Endothelial cell of umbilical vein (primary cell): Measurements from ENCODE around the gene CTBP2. TPM values are rescaled to one million over a fixed set of nuclear protein-coding genes. Genes with fewer than 3 reads are reported as not detected.

Source experiments
- BruUV-seq: library from RNA; stranded (reverse); fragments of 400-500 nt; replicated peaks from 2 replicates; lab custom pipeline; 2021; lab: Mats Ljungman, UMichigan
- CTCF ChIA-PET: fragments of 300-600, 350-600 bp; sonication (Branson Sonifier 250); formaldehyde crosslinking; loops from one replicate; lab custom pipeline; 2021; ENCODE audit warnings: antibody characterized with exemption, inconsistent platforms; lab: Charles Lee
- POLR2A ChIA-PET: fragments of 300-600, 350-600 bp; sonication (Branson Sonifier 250); formaldehyde crosslinking; loops from one replicate; lab custom pipeline; 2021; ENCODE audit warnings: antibody characterized with exemption, inconsistent platforms; lab: Charles Lee
- DNase-seq: peaks from one replicate; pipeline ENCODE4 v3.0.0-alpha.2; 2011; ENCODE audit warnings: low read depth, low spot score
- FAIRE-seq: peaks from 2 replicates; lab custom pipeline; 2011; peaks lifted over from hg19 to GRCh38; lab: Jason Lieb, UNC
- H2AFZ ChIP-seq: 2 replicates; pipeline ENCODE4 v1.6.0; 2012; ENCODE audit warnings: low read depth, low read length, control low read depth, inconsistent platforms
- H3K27ac ChIP-seq: 2 replicates; pipeline ENCODE4 v1.5.1; 2011; ENCODE audit warnings: low read depth, mild to moderate bottlenecking, control low read depth, low read length, moderate library complexity; ENCODE audit not compliant: insufficient read depth
- H3K27me3 ChIP-seq, 2 experiments: 2 replicates each; pipeline versions ENCODE4 v1.6.0 to v1.6.1; 2011; ENCODE audit warnings: low read length in 2 of 2, mixed read lengths in 1 of 2; ENCODE audit not compliant: control insufficient read depth in 2 of 2, insufficient read depth in 2 of 2
- H3K36me3 ChIP-seq, 2 experiments: 2 replicates in 1 of 2; 3 replicates in 1 of 2; pipeline ENCODE4 v1.5.1; 2011; ENCODE audit warnings: low read length in 2 of 2, mild to moderate bottlenecking in 1 of 2, moderate library complexity in 1 of 2; ENCODE audit not compliant: control insufficient read depth in 2 of 2, insufficient read depth in 2 of 2; ENCODE audit errors: extremely low read depth in 1 of 2
- H3K4me1 ChIP-seq: 3 replicates; pipeline ENCODE4 v1.5.1; 2011; ENCODE audit warnings: mild to moderate bottlenecking, low read length; ENCODE audit not compliant: control insufficient read depth, insufficient read depth; ENCODE audit errors: extremely low read depth
- H3K4me2 ChIP-seq: 2 replicates; pipeline ENCODE4 v1.6.1; 2011; ENCODE audit warnings: low read length, control low read depth, mixed read lengths; ENCODE audit not compliant: insufficient read depth
- H3K4me3 ChIP-seq, 3 experiments: fragments of 200-600 bp in 1 of 3; sonication (generic), shearing (Covaris generic) in 1 of 3; replicated peaks in 1 of 3; 2 replicates each; pipeline ENCODE4 v1.5.1; 2011 to 2016; ENCODE audit warnings: control low read depth in 3 of 3, low read length in 3 of 3, mild to moderate bottlenecking in 2 of 3, inconsistent platforms in 1 of 3, low read depth in 1 of 3, moderate library complexity in 1 of 3; ENCODE audit not compliant: insufficient read depth in 1 of 3
- H3K79me2 ChIP-seq: 2 replicates; pipeline ENCODE4 v1.6.0; 2012; ENCODE audit warnings: low read length, inconsistent platforms; ENCODE audit not compliant: control insufficient read depth, insufficient read depth
- H3K9ac ChIP-seq: replicated peaks from 2 replicates; pipeline ENCODE3; 2011; ENCODE audit warnings: low read length, control low read depth; ENCODE audit not compliant: insufficient read depth; ENCODE audit errors: extremely low read depth
- H3K9me1 ChIP-seq: replicated peaks from 3 replicates; pipeline ENCODE4 v1.6.0; 2011; ENCODE audit warnings: mild to moderate bottlenecking, low read length; ENCODE audit not compliant: control insufficient read depth, insufficient read depth; ENCODE audit errors: extremely low read depth
- H3K9me3 ChIP-seq: replicated peaks from 2 replicates; pipeline ENCODE4 v1.5.1; 2012; ENCODE audit warnings: low read length, inconsistent platforms; ENCODE audit not compliant: control insufficient read depth, insufficient read depth
- H4K20me1 ChIP-seq: replicated peaks from 2 replicates; pipeline ENCODE3; 2011; ENCODE audit warnings: mild to moderate bottlenecking, low read length; ENCODE audit not compliant: control insufficient read depth, insufficient read depth; ENCODE audit errors: extremely low read depth
- CTCF ChIP-seq, 2 donors: IDR thresholded peaks; 1 replicate in 1 of 2; 2 replicates in 1 of 2; pipeline ENCODE4 v1.5.1; 2011; ENCODE audit warnings: low read length in 2 of 2, mild to moderate bottlenecking in 2 of 2, moderate library complexity in 2 of 2, control low read depth in 1 of 2, inconsistent platforms in 1 of 2, low read depth in 1 of 2; ENCODE audit not compliant: insufficient read depth in 1 of 2; ENCODE audit errors: extremely low read depth in 1 of 2
- EZH2 ChIP-seq: IDR thresholded peaks from 2 replicates; pipeline ENCODE4 v1.6.1; 2012; ENCODE audit warnings: borderline replicate concordance, low read depth, mild to moderate bottlenecking, moderate library complexity, low read length, inconsistent platforms; ENCODE audit not compliant: severe bottlenecking
- FOS ChIP-seq: IDR thresholded peaks from 2 replicates; pipeline ENCODE4 v1.6.1; 2011; ENCODE audit warnings: mild to moderate bottlenecking, low read length, moderate library complexity, borderline replicate concordance; ENCODE audit not compliant: insufficient read depth
- GATA2 ChIP-seq: IDR thresholded peaks from 2 replicates; pipeline ENCODE4 v1.7.0; 2011; ENCODE audit warnings: low read depth, mild to moderate bottlenecking, moderate library complexity, mixed read lengths, low read length; ENCODE audit not compliant: insufficient read length, insufficient read depth
- JUN ChIP-seq: IDR thresholded peaks from 2 replicates; pipeline ENCODE4 v1.6.1; 2011; ENCODE audit warnings: borderline replicate concordance, low read depth; ENCODE audit not compliant: insufficient read length, insufficient read depth
- MAX ChIP-seq: IDR thresholded peaks from 2 replicates; pipeline ENCODE4 v1.6.1; 2011; ENCODE audit not compliant: insufficient read depth, insufficient read length
- MYC ChIP-seq: IDR thresholded peaks from one replicate; pipeline ENCODE4 v1.6.1; 2011; ENCODE audit warnings: mild to moderate bottlenecking, low read depth, low read length
- dilution Hi-C: fragments of 300-500 bp; cut with MboI; formaldehyde crosslinking; loops from one replicate; pipeline ENCODE4 v1.15.0; 2019; ENCODE audit warnings: low sequenced_read_pairs; ENCODE audit not compliant: extremely low pct_ligation_motif_present
- intact Hi-C: fragments of 100-400 bp; cut with micrococcal nuclease; formaldehyde crosslinking; loops from one replicate; pipeline ENCODE4 v1.10.0; 2022
- polyA plus RNA-seq, 4 experiments: library from polyadenylated mRNA; depleted of rRNA in 3 of 4; stranded (reverse) in 3 of 4; unstranded in 1 of 4; fragments of >200 nt; gene quantifications; 2 replicates each; pipeline versions ENCODE4 v1.2.1 to v1.2.3, GENCODE V29; 2011 to 2012; ENCODE audit warnings: missing spikeins in 1 of 4
- total RNA-seq: library from RNA; stranded (reverse); gene quantifications from 2 replicates; pipeline ENCODE4 v1.2.3, GENCODE V29; 2021

The CTBP2 gene
- total and polyA plus RNA-seq, 2 donors (not counting 3 experiments of a cell fraction or from before 2014, with no cell fraction given), result 118 to 128 TPM

GRCh38 chr10:125060826-125061556, 99.4 kb downstream of the CTBP2 start:
- DNase-seq (peak; percentile 80), FAIRE-seq (peak; percentile 83)
- ChIA-PET CTCF (interaction anchor here (0.6 to 5.9 kb wide), 33 partner anchors 11 to 640 kb away, joined by 3 to 159 read pairs (median 4); no protein-coding TSS in a partner anchor), POLR2A (interaction anchor here (2.0 kb wide), 1 partner anchor 13 kb away, joined by 4 read pairs; no protein-coding TSS in a partner anchor)
- H3K9me3 ChIP-seq, result no peaks in the 10 kb centered on the region
- no peaks in the 10 kb centered on the region for H3K9me1 ChIP-seq
- TF ChIP-seq CTCF (IDR thresholded peaks at IDR 0.05; ENCODE audit: extremely low read depth in 1 of 2, insufficient read depth in 1 of 2, low read depth in 1 of 2, low read length in 2 of 2), result peak; percentile 82 to 90
- no peak for TF ChIP-seq FOS
- H4K20me1 ChIP-seq, result no peaks in the 10 kb centered on the region
- no peak overlapping the region for H2AFZ ChIP-seq
- no TSS peak for BruUV-seq
- H3K27ac ChIP-seq, result peak overlapping the region; percentile 44
- H3K9ac ChIP-seq, result peak overlapping the region; percentile 7
- intact Hi-C loops, result loop anchor here (1.0 to 2.0 kb wide), 3 partner anchors 13 to 69 kb away; no protein-coding TSS in a partner anchor
- dilution Hi-C loops, result no loop called here
- no peaks in the 10 kb centered on the region for H3K27me3 ChIP-seq
- H3K4me1 ChIP-seq, result peaks cover 57% of the 10 kb centered on the region
- no peak overlapping the region for H3K4me3 ChIP-seq
- peaks cover 77% of the 10 kb centered on the region for H3K79me2 ChIP-seq
- H3K36me3 ChIP-seq, result peaks cover 0 to 2% of the 10 kb centered on the region in 2 experiments
- no peak overlapping the region for H3K4me2 ChIP-seq

GRCh38 chr10:125060482-125060825, 99.9 kb downstream of the CTBP2 start:
- FAIRE-seq, result no peak
- Histone ChIP-seq H3K4me2 (no peak overlapping the region), H3K36me3 (peaks cover 0 to 2% of the 10 kb centered on the region in 2 experiments), H3K4me3 (no peak overlapping the region), H3K9me3 (no peaks in the 10 kb centered on the region), H3K27ac (peak overlapping the region; percentile 44), H4K20me1 (no peaks in the 10 kb centered on the region), H3K27me3 (no peaks in the 10 kb centered on the region), H3K79me2 (peaks cover 77% of the 10 kb centered on the region), H3K9me1 (no peaks in the 10 kb centered on the region), H2AFZ (no peak overlapping the region), H3K9ac (no peak overlapping the region), H3K4me1 (peaks cover 55% of the 10 kb centered on the region)
- ChIA-PET CTCF (interaction anchor here (1.5 to 5.9 kb wide), 3 partner anchors 11 to 25 kb away, joined by 6 to 159 read pairs (median 15); no protein-coding TSS in a partner anchor), POLR2A (no interaction called here)
- no peak for DNase-seq
- no TSS peak for BruUV-seq
- TF ChIP-seq MAX (no peak), JUN (no peak), CTCF (IDR thresholded peaks at IDR 0.05; ENCODE audit: extremely low read depth in 1 of 2, insufficient read depth in 1 of 2, low read depth in 1 of 2, low read length in 2 of 2) (no peak), GATA2 (no peak), MYC (no peak), EZH2 (no peak)
- dilution Hi-C loops, result no loop called here
- intact Hi-C loops, result loop anchor here (2.0 kb wide), 1 partner anchor 16 kb away; no protein-coding TSS in a partner anchor
